GM21423 (cell line): ENCODE results near the gene ITIH2.
"Not testable (repeated sequence)": the region's sequence is repeated elsewhere in the genome, so short reads cannot be mapped to it uniquely, and the experiment has no call there.

Experiments used
- ATAC-seq: cut with Tn5 transposase; IDR thresholded peaks from one replicate; pipeline ENCODE4 v1.9.1; 2021; ENCODE audit warnings: mild to moderate bottlenecking, moderate library complexity; ENCODE audit not compliant: unreplicated experiment

Gene ITIH2

GRCh38 chr10:7738536-7739407 is 35.7 kb downstream of the ITIH2 start:
- no peak for ATAC-seq

- no peak for ATAC-seq
Measured at GRCh38 chr10:7744307-7744706, 41.2 kb downstream of the ITIH2 start.

- not testable (repeated sequence) for ATAC-seq
Measured at GRCh38 chr10:7748637-7749036, 45.5 kb downstream of the ITIH2 start.

GRCh38 chr10:7750222-7750621 is 47.1 kb downstream of the ITIH2 start:
- ATAC-seq: no peak

GRCh38 chr10:7752251-7752650 is 49.1 kb downstream of the ITIH2 start:
- ATAC-seq: no peak

- no peak for ATAC-seq
Measured at GRCh38 chr10:7755103-7755502, 52.0 kb downstream of the ITIH2 start.

- ATAC-seq: no peak
Measured at GRCh38 chr10:7756360-7756992, 53.4 kb downstream of the ITIH2 start.

- no peak for ATAC-seq
Measured at GRCh38 chr10:7763929-7764328, 60.8 kb downstream of the ITIH2 start.

GRCh38 chr10:7766241-7766640 is 63.1 kb downstream of the ITIH2 start:
- no peak for ATAC-seq

GRCh38 chr10:7767209-7767608 is 64.1 kb downstream of the ITIH2 start:
- ATAC-seq: no peak

- no peak for ATAC-seq
Measured at GRCh38 chr10:7768417-7768816, 65.3 kb downstream of the ITIH2 start.

- ATAC-seq: peak; percentile 53
Measured at GRCh38 chr10:7773845-7774801, 71.0 kb downstream of the ITIH2 start.

GRCh38 chr10:7776777-7777176 is 73.7 kb downstream of the ITIH2 start:
- no peak for ATAC-seq

- ATAC-seq: not testable (repeated sequence)
Measured at GRCh38 chr10:7782194-7782593, 79.1 kb downstream of the ITIH2 start.

- ATAC-seq: no peak
Measured at GRCh38 chr10:7786430-7786829, 83.3 kb downstream of the ITIH2 start.

- peak; percentile 6 for ATAC-seq
Measured at GRCh38 chr10:7787150-7787856, 84.2 kb downstream of the ITIH2 start.

- ATAC-seq: peak; percentile 92
Measured at GRCh38 chr10:7787857-7788638, 84.9 kb downstream of the ITIH2 start, which contains the start of the genes ATP5F1C and KIN. Gene ATP5F1C, plus strand, starts transcription at chr10:7788177. Its CDS starts 31 bp downstream, at chr10:7788208. Gene KIN, minus strand, starts transcription at chr10:7787993. Its CDS starts 60 bp downstream, at chr10:7787933.

- ATAC-seq: peak; percentile 18
Measured at GRCh38 chr10:7788639-7789286, 85.6 kb downstream of the ITIH2 start.

GRCh38 chr10:7789390-7789789 is 86.3 kb downstream of the ITIH2 start:
- no peak for ATAC-seq
